ENCODE results near the gene CTDNEP1.
"Not testable (repeated sequence)": the region's sequence is repeated elsewhere in the genome, so short reads cannot be mapped to it uniquely, and the experiment has no call there.

Gene CTDNEP1

DNA sequence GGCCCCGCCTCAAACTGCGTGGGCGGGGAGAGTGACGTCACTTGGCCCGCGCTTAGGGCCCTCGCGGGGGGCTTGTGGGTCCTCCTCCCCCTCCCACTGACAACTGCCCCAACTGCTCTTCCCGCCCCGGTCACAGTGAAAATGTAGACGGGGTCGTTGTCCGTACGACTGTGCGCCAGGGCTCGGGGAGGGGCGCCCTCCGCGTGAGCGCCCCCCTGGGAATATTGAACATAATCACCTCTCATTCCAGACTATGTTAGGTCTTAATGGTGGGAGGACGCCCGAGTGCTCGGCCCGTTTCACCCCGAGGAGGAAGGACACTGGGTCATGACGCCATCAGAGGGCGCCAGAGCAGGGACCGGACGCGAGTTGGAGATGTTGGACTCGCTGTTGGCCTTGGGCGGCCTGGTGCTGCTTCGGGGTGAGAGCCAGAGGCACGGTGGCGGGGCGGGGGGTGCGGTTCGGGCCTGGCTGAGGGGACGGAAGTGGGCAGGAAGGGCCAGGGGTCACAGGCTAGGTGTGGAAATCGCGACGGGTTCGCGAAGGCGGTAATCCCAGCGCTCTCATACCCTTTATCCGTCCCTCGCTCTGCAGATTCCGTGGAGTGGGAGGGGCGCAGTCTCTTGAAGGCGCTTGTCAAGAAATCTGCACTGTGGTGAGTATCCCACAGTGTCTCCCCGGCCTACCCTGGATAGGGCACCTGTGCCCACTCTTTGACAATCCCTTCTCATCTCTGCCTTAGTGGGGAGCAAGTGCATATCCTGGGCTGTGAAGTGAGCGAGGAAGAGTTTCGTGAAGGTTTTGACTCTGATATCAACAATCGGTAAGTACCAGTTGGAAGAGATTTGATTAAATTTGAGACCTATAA is 876 bp upstream of the CTDNEP1 start, which contains the start of gene ELP5:
ELP5 (plus strand) TSS at position 40 of the 868 bp plus-strand sequence; CDS start at position 376, 336 bp downstream.
- peak within 1 kb of the TSS; percentile 96 for H3K4me3 ChIP-seq (ENCODE audit: low read depth, low read length)
- DNase-seq (ENCODE audit: low read depth), result peak; percentile 95
- TF ChIP-seq, protein P1, sequence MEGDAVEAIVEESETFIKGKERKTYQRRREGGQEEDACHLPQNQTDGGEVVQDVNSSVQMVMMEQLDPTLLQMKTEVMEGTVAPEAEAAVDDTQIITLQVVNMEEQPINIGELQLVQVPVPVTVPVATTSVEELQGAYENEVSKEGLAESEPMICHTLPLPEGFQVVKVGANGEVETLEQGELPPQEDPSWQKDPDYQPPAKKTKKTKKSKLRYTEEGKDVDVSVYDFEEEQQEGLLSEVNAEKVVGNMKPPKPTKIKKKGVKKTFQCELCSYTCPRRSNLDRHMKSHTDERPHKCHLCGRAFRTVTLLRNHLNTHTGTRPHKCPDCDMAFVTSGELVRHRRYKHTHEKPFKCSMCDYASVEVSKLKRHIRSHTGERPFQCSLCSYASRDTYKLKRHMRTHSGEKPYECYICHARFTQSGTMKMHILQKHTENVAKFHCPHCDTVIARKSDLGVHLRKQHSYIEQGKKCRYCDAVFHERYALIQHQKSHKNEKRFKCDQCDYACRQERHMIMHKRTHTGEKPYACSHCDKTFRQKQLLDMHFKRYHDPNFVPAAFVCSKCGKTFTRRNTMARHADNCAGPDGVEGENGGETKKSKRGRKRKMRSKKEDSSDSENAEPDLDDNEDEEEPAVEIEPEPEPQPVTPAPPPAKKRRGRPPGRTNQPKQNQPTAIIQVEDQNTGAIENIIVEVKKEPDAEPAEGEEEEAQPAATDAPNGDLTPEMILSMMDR (conservative IDR thresholded peaks at IDR 0.05; ENCODE audit: low read depth, low read length), result no peak

DNA sequence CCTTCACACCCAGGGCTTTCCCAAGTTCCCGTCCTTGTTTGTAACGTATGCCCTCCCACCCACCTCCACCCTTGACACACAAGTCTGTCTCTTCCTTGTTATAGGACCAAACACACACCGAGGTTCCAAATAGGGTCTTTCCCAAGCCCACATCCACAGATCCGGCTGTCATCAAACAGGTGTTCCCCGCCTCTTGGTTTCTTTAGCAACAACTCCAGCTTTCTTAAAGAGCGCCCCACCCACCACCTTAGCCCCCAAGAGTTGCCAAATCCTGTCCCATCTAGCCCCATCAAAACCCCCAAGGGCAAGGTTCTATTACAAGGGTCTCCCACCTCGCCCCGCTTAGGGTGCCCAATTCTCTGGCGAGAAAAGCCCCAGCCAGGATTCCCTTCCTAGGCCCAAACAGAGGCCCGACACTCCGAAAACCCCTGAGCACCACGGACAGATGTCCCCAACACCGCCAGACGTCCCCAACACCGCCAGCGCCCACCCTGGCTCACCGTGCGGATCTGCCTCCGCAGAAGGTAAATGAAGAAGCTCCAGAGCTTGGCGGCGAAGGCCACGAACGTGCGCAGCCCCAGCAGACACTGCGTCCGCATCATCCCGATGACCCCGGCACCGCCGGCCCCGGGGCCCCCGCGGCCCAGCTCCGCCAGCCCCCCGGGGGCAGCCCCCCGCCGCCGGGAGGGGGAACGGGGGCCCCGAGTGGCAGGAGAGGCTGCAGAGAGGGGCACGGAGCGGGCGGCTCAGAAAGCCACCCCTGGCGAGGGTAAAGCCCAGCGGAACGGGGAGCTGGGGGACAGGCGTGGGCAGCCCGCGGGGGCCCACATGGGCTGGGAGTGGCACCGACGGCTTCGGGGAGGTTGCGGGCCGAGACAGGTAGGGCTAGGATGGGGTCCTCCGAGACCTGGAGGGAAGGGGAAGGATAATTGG is 573 bp downstream of the CTDNEP1 start:
- peak; percentile 28 for DNase-seq (ENCODE audit: low read depth)
- H3K4me3 ChIP-seq (ENCODE audit: low read depth, low read length), result peak overlapping the region; percentile 96
- TF ChIP-seq, protein P1 (conservative IDR thresholded peaks at IDR 0.05; ENCODE audit: low read depth, low read length), result no peak

DNA sequence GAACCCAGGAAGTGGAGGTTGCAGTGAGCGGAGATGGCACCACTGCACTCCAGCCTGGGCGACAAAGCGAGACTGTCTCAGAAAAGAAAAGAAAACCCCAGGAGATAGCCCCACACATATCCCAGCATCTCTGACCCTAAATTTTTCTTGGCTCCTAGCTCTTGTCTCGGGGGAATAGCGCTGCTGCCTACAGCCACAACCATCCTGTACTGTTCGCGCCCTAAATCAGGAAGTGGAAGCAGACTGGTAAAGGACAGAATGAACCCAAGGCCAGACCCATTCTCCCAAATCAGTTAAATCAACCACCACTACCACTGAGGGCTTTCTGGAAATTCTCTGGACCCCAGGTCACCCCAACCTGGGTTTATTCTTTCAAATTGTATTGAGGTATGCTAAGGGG is 1.7 kb downstream of the CTDNEP1 start:
- peak overlapping the region; percentile 96 for H3K4me3 ChIP-seq (ENCODE audit: low read depth, low read length)
- TF ChIP-seq, protein P1 (conservative IDR thresholded peaks at IDR 0.05; ENCODE audit: low read depth, low read length), result no peak
- no peak for DNase-seq (ENCODE audit: low read depth)

GRCh38 chr17:7249214-7249613 is 2.3 kb downstream of the CTDNEP1 start:
- TF ChIP-seq, protein P1 (conservative IDR thresholded peaks at IDR 0.05; ENCODE audit: low read depth, low read length), result no peak
- H3K4me3 ChIP-seq (ENCODE audit: low read depth, low read length), result no peak overlapping the region
- DNase-seq (ENCODE audit: low read depth), result no peak

DNA sequence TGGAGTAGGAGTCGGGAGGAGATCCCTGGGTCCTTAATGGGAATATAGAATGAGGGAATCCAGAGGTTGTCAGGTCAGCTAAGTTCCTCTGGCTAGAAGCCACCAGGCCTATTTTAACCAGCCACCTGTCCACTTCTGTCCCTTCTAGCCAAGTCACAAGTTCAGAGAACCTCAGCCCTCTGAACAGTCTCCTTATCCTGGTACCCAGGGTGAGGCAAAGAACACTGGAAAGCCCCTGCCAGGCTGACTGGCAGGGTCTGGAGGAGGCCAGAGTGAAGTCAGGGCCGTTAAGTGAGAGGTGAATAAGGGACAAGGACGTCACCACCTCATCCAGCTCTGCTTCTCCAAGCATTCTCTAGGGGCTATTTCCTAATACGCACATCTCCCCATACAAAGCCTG is 2.7 kb downstream of the CTDNEP1 start:
- no peak overlapping the region for H3K4me3 ChIP-seq (ENCODE audit: low read depth, low read length)
- TF ChIP-seq, protein P1 (conservative IDR thresholded peaks at IDR 0.05; ENCODE audit: low read depth, low read length), result no peak
- DNase-seq (ENCODE audit: low read depth), result no peak

GRCh38 chr17:7246779-7247178 is 4.8 kb downstream of the CTDNEP1 start:
- no peak for DNase-seq (ENCODE audit: low read depth)
- TF ChIP-seq, protein P1 (conservative IDR thresholded peaks at IDR 0.05; ENCODE audit: low read depth, low read length), result no peak
- no peak overlapping the region for H3K4me3 ChIP-seq (ENCODE audit: low read depth, low read length)

- not testable (repeated sequence) for DNase-seq (ENCODE audit: low read depth); H3K4me3 ChIP-seq (ENCODE audit: low read depth, low read length)
Observed at GRCh38 chr17:7243838-7244237, 7.7 kb downstream of the CTDNEP1 start.
